DMS53 treated with DMSO at 0.1 percent for 48 hours (cell line): Measurements from ENCODE around the gene HDAC9.

Experiments used
- DNase-seq: peaks from one replicate; lab custom pipeline; 2025; ENCODE audit not compliant: unreplicated experiment; lab: John Stamatoyannopoulos, UW

Gene HDAC9

DNA sequence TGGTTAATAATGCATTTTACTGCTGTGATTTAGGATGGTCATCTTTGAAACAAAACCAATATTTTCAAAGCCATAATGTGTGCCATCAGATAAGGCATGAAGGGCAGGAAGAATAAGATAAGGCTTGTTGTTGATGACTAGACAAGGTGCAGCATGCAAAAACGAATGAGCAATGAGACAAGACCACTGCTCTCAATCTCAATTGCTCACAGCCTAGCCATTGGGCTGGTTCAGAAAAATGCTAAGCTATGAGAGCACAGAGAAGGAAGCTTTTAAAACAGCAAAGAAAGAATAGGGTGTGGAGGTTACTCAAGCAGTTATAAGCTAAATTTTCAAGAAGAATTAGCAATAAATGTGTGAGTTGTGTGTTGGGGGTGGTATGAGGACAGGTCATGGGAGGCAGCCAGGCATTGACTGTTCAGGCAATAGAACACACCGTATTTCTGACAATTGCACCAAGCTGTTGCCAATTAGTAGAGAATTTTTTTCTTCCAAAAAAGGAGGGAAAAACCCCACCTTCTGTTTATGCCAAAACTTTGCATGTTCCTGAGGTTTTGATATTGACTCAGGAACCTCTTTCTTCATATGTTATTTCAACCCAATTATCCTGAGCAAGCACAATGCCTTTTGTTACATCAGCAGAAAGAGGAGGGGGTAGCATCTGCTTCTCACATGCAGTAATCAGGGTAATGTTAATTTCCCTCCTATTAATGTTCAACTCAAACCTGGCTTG is 276.5 kb downstream of the HDAC9 start:
- DNase-seq, result no peak

DNA sequence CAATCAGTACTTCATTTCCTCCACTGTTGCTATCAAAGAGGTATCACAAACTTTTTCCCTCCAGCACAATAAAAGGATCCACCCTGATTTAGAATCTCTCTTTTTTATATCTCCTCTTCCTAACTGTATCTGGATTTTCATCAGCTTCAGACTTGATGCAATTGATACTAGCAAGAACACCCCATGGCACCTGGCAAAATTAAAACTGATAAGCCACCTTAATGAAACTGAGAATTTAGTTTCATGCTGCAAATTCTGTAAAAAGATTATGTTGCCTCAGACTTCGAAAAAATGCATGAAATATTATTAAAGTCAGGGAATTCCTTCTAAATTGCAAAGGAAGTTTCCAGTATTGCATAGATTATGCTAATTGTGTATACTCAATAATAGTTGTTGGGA is 277.0 kb downstream of the HDAC9 start:
- DNase-seq, result no peak

- DNase-seq, result no peak
Measured at GRCh38 chr7:18777314-18777713, 281.8 kb downstream of the HDAC9 start.

GRCh38 chr7:18778594-18778993 is 283.0 kb downstream of the HDAC9 start:
- no peak for DNase-seq

DNA sequence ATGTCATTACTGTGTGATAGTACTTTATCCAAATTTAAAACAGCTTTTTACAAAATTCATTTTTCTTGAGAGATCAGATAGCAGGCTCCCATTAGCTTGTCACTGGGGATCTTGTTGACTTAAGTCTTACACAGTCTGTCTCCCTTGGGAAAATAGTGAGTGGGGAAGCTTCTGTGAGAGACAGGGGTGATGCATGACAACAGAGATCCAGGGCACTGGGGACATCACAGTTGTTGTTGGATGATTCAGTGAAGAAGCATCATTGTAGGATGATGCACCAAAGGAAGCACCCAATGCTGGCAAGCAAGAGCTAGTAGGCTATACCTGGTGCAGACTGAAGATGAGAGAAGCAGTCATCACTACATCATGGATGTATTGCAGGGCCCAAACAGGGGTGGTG is 284.7 kb downstream of the HDAC9 start:
- DNase-seq, result no peak

GRCh38 chr7:18780938-18781337 is 285.4 kb downstream of the HDAC9 start:
- DNase-seq, result no peak

DNA sequence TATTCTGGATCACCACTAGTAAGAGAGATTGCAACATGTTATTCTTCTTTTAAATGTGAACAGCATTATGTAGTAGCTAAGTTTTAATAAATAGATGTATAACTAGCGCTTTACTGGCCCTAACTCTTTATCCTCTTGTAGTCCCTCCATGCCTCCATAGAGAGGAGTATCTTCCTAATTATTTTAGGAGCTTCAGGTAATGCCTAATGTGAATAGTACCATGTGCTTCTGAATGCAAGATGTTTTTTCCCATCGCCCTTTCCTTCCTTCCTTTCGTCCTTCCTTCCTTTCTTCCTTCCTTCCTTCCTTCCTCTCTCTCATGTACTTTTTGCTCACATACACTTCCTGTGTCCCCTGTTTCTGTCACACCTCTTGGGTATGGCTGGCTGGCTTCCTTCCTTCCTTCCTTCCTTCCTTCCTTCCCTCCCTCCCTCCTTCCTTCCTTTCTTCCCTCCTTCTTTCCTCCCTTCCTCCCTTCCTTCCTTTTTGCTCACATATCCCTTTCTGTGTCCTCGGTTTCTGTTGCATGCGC is 290.7 kb downstream of the HDAC9 start:
- DNase-seq, result no peak

DNA sequence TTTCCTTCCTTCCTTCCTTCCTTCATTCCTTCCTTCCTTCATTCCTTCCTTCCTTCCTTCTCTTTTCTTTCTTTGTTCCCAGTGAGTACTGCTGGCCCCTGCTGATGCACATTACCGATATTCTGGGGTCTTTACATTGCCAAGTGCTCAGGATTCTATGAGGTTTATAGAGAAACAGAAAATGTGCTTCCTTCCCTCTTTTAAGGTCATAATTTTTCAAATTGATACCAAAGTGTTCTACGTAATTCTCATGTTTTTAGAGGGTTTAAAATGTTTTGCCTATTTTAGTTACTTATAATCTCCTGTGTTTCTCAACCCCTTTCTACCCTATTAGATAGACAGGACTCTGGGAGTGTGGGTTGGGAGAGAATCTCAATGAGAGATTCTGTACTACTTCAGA is 291.2 kb downstream of the HDAC9 start:
- no peak for DNase-seq

DNA sequence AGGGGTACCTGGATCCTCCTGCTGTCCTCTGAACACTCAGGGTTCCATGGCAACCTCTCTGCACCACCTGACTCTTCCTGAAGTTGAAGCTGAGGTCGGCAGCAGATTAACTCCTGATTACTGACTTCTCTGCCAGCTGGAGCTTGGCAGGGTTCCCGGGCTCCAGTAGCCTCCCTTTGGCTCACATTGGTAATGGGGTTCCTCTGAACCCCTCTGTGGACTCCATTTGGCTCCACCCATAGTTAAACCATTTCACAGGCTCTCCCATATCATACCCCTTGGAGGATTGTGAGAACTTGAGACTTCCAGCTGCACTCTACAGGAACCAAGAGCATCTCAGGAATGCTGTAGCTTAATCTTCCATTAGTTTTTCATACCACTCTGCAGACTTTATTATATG is 292.5 kb downstream of the HDAC9 start:
- no peak for DNase-seq

DNA sequence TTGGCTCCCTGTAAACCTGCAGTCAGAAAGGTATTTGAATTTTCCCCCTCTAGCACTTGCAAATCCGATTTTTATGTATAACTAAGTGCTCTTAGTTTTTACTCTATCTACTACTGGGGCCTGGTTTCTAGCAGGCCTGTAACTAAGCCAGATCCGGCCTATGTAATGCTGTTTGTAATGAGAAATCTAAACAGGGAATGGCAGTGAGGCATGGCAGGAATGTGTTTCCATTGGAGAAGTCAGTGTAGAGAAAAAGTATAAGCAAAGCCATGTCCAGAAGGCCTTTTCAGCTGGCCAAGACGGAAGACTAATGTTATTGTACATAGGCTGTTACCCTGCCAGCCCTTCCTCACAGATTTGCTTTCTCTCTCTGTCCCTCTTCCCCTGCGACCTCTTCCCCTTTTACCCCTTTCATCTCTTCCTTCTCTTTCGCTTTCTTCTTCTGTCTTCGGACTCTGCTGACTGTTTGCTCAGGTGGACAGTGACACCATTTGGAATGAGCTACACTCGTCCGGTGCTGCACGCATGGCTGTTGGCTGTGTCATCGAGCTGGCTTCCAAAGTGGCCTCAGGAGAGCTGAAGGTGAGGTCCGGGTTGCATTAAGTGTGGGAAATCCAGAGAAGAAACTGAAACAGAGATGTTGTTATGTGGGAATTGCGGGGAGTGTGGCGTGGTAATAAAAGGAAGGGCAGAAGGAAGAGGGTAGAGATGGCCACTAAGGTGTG is 297.5 kb downstream of the HDAC9 start:
- DNase-seq, result peak; percentile 59

DNA sequence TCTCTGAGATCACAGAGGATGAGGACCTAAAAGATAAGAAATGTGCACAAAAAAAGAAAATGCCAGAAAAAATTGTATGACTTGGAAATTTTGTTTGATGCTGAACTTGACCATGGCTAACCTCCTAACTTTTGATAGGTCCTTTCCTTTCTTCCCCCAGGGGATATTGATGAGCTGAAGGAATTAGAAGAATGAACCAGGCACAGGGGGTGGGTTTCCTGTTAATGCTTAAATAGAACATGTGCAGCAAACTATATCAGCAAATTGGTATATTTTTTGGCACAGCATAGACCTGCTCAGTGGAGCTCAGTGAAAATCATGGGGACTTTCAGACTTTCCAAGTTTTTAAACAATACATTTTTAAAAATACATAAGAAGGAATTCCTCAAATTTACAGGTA is 300.7 kb downstream of the HDAC9 start:
- DNase-seq, result no peak

DNA sequence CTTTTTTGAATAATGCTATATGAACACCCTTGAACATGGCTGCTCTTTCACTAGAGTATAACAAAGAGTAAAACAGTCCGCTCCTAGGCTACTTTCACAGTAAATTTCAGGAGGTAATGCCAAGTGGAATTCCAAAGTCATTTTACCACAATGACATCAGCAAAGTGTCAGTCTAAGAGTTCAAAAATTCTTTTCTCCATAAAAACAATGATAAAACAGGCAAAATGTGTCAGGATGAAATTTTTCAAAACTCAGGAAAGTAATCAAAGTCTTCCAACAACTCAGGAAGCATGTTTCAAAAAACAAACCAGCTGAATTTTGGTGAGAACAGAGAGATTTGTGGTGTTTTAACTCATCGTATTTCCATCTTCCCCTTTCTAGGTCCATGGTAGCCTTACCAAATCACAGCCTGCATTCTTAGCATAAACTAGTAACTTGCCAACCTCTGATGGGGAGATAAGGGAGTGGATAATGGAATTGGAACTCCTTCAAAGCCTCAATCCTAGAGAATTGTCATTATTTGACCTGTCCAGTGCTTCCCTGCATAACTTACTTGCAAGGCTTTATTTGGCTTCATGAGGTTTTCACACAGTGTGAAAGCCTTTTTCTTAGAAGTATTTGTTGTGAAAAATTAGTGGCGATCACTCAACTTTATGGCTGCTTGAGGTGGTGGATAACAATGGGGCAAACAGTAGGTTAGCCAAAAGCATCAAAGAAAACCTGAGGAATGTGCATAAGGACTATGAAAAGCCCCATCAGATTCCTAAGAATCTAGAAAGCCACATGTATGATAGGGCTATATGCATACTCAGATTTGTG is 302.7 kb downstream of the HDAC9 start:
- no peak for DNase-seq

DNA sequence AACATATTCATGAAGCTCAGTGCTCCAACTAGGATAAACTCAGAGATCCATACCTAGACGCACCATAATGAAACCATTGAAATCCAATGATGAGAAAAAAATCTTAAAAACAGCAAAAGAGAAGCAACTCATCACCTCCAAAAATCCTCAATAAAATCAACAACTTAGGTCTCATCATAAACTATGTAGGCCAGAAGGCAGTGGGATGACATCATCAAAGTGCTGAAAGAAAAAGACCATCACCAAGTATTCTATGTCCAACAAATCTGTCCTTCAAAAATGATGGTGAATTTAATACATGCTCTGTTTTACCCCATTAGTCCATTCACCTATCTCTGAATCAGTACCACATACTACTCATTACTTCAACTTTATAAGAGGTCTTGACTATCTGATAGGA is 304.4 kb downstream of the HDAC9 start:
- DNase-seq, result no peak

DNA sequence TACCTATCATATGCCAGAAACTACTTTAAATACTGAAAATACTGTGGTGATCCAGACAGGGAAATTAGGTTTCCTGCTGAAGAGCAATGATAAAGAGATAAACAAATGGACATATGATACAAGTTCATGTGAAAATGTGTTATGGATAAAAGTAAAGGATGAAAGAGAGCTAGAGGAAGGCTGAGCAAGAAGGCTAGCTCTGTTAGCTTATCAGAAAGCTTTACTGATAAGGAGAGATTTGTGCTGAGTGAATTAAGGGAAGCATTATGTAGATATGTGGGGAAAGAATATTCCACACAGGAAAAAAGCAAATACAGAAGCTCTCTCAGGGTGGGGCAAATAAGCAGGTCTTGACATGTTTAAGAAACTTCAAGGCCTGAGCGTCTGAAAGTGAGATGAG is 308.4 kb downstream of the HDAC9 start:
- no peak for DNase-seq

- no peak for DNase-seq
Measured at GRCh38 chr7:18806177-18806576, 310.6 kb downstream of the HDAC9 start.

GRCh38 chr7:18808026-18808425 is 312.5 kb downstream of the HDAC9 start:
- DNase-seq, result no peak

DNA sequence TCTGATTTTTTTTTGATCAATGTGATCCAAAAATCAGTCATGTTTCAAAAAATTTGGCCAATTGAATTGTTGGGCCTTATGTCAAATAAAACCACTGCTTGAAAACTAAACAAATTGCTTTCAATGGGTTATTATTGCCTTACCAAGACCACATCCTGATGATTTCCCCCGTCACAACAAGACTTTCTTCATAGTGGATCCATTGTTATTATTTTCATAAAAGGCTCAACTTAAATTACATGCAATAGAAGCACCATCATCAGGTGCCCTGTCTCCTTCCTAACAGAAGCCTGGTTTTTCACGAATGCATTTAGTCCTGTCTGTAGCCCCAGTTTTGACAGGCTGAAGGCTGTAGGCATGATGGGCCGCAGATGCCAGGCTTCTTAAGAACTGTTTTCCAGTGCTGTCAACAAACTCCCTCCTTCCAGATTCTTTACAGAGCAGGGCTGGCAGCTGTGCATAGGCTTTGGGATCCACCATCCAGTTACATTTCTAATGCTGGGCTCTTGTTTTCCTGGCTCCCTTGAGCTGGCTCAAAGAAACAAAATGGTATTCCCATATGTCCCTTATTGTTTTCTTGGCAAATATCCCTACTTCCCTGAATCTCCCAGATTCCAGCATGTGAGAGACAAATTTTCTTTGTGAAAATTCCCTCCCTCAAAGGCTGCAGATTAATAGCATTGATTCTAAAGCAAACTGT is 319.9 kb downstream of the HDAC9 start:
- no peak for DNase-seq

GRCh38 chr7:18820981-18821380 is 325.4 kb downstream of the HDAC9 start:
- DNase-seq, result no peak

DNA sequence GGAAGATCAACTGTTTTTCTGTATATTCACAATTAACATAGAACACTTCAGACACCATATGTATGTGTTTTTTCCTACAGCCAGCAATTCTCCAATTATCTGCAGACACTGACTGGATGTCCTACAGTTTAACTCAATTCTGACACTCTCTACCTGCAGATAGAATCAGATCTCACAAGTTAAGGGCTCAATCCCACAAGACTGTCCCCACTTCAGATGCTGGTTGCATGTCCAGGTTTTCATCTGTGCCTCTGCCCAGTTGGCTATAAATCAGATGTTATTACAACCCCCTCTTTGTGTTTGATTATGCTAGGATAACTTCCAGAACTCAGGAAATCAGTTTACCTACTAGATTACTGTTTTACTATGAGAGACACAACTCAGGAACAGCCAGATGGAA is 326.0 kb downstream of the HDAC9 start:
- no peak for DNase-seq

DNA sequence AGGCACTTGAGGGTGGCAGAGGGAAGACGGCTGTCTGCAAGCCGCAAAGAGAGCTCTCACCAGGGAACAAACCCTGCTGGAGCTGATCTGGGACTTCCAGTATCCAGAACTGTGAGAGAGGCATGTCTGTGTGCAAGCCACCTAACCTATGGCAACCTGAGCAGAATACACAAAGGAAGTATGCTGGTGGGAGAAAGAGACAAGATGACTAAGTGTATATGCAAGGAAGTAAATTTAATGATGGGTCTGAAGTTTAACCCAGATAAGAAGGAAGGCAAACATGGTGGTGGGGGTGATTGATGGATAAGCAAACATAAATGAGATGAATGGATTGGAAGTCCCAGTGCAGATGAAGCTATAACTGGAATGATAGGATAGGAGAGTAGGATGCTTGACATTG is 328.6 kb downstream of the HDAC9 start:
- DNase-seq, result no peak
